Lung (tissue), 12 donors: ENCODE data around the gene TUBA4B. TPM values are rescaled to one million over a fixed set of nuclear protein-coding genes. Genes with fewer than 3 reads are reported as not detected.

Experiments used
- ATAC-seq: fragments of 200-7000 bp; cut with Tn5 transposase; one replicate; pipeline ENCODE4 v1.9.1; 2020; ENCODE audit warnings: moderate number of reproducible peaks; ENCODE audit not compliant: insufficient read depth, low FRiP score
- DNase-seq, 3 donors: peaks; one replicate each; pipeline ENCODE4 v3.0.0-alpha.2; 2013 to 2017
- H3K27ac ChIP-seq, 2 donors: one replicate each; pipeline ENCODE4 v1.5.1; 2013; ENCODE audit warnings: mild to moderate bottlenecking in 2 of 2, moderate library complexity in 2 of 2, control low read depth in 1 of 2, inconsistent platforms in 1 of 2, low read depth in 1 of 2, low read length in 1 of 2
- H3K27me3 ChIP-seq, 3 donors: one replicate each; pipeline ENCODE4 v1.5.1; 2013; ENCODE audit warnings: low read length in 2 of 3; ENCODE audit not compliant: control insufficient read depth in 3 of 3, insufficient read depth in 3 of 3
- H3K36me3 ChIP-seq, 4 donors: one replicate each; pipeline ENCODE4 v1.5.1; 2013; ENCODE audit warnings: low read length in 4 of 4, mild to moderate bottlenecking in 1 of 4, moderate library complexity in 1 of 4; ENCODE audit not compliant: control insufficient read depth in 4 of 4, insufficient read depth in 4 of 4
- H3K4me1 ChIP-seq, 5 donors: one replicate each; pipeline ENCODE4 v1.5.1; 2013; ENCODE audit warnings: low read length in 5 of 5, mild to moderate bottlenecking in 2 of 5, moderate library complexity in 1 of 5; ENCODE audit not compliant: control insufficient read depth in 5 of 5, insufficient read depth in 5 of 5
- H3K4me3 ChIP-seq: one replicate; pipeline ENCODE4 v1.5.1; 2013; ENCODE audit warnings: mild to moderate bottlenecking, control low read depth, moderate library complexity
- H3K9ac ChIP-seq, 2 donors: one replicate each; pipeline ENCODE4 v1.5.1; 2013; ENCODE audit warnings: low read length in 2 of 2, control low read depth in 1 of 2; ENCODE audit not compliant: insufficient read depth in 1 of 2
- H3K9me3 ChIP-seq, 4 donors: one replicate each; pipeline ENCODE4 v1.5.1; 2013; ENCODE audit warnings: low read length in 3 of 4, mild to moderate bottlenecking in 1 of 4, moderate library complexity in 1 of 4; ENCODE audit not compliant: control insufficient read depth in 4 of 4, insufficient read depth in 3 of 4
- WGBS, 2 donors: extraction: QIAGEN DNeasy Blood & Tissue Kit; methylation state at CpG; one replicate each; pipeline ENCODE4 v1.1.7; 2013; 5-methylcytosine and 5-hydroxymethylcytosine counted together
- polyA plus RNA-seq, 2 donors: library from polyadenylated mRNA; stranded (reverse); fragments of 200-250 nt; gene quantifications; one replicate each; pipeline ENCODE4 v1.2.1, GENCODE V29; 2013
- total RNA-seq, 2 donors: library from RNA; depleted of rRNA in 1 of 2; stranded (reverse); fragments of >200 nt in 1 of 2; gene quantifications; one replicate each; pipeline ENCODE4 v1.2.1, GENCODE V29; 2014 to 2021
- TF ChIP-seq, protein P1 (sequence below): IDR thresholded peaks from 2 replicates; pipeline ENCODE4 v1.5.1; 2012; ENCODE audit warnings: mild to moderate bottlenecking; ENCODE audit errors: control extremely low read depth, extremely low read depth
- donor health status: control.
- donor health status: control.
- donor health status: Bipolar disorder and iron deficiency.
- donor health status: healthy.
- donor health status: DM: yes; HTN: yes; CAD: no.

The TUBA4B gene
- total and polyA plus RNA-seq, 4 donors: 5.7 to 20.3 (median 10.5) TPM

GRCh38 chr2:219207884-219208740 is 44.9 kb upstream of the TUBA4B start:
- no peak for ATAC-seq
- Histone ChIP-seq H3K27ac (peak overlapping the region in 1 of 2 donors; percentile 69), H3K4me1 (peaks cover 0 to 22% (median 12%) of the 10 kb centered on the region in 5 donors), H3K9ac (peak overlapping the region; percentile 28 to 82), H3K4me3 (no peak overlapping the region), H3K36me3 (peaks cover 4 to 25% (median 19%) of the 10 kb centered on the region in 4 donors), H3K27me3 (no peaks in the 10 kb centered on the region), H3K9me3 (no peaks in the 10 kb centered on the region)
- TF ChIP-seq, protein P1, sequence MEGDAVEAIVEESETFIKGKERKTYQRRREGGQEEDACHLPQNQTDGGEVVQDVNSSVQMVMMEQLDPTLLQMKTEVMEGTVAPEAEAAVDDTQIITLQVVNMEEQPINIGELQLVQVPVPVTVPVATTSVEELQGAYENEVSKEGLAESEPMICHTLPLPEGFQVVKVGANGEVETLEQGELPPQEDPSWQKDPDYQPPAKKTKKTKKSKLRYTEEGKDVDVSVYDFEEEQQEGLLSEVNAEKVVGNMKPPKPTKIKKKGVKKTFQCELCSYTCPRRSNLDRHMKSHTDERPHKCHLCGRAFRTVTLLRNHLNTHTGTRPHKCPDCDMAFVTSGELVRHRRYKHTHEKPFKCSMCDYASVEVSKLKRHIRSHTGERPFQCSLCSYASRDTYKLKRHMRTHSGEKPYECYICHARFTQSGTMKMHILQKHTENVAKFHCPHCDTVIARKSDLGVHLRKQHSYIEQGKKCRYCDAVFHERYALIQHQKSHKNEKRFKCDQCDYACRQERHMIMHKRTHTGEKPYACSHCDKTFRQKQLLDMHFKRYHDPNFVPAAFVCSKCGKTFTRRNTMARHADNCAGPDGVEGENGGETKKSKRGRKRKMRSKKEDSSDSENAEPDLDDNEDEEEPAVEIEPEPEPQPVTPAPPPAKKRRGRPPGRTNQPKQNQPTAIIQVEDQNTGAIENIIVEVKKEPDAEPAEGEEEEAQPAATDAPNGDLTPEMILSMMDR: no peak
- peak in 2 of 3 donors; percentile 59 to 81 for DNase-seq
- WGBS, 2 donors: 57 to 62% methylated on average over 17 of the region's 17 CpGs

GRCh38 chr2:219209236-219210195 is 43.5 kb upstream of the TUBA4B start:
- Histone ChIP-seq H3K27ac (no peak overlapping the region), H3K27me3 (no peaks in the 10 kb centered on the region), H3K9ac (no peak overlapping the region), H3K9me3 (no peaks in the 10 kb centered on the region), H3K4me1 (peaks cover 0 to 22% (median 12%) of the 10 kb centered on the region in 5 donors), H3K4me3 (no peak overlapping the region), H3K36me3 (peaks cover 4 to 37% (median 32%) of the 10 kb centered on the region in 4 donors)
- ATAC-seq (no peak), DNase-seq (no peak)
- TF ChIP-seq, protein P1: no peak
- 46 to 72% methylated on average over 18 of the region's 18 CpGs for WGBS, 2 donors

DNA sequence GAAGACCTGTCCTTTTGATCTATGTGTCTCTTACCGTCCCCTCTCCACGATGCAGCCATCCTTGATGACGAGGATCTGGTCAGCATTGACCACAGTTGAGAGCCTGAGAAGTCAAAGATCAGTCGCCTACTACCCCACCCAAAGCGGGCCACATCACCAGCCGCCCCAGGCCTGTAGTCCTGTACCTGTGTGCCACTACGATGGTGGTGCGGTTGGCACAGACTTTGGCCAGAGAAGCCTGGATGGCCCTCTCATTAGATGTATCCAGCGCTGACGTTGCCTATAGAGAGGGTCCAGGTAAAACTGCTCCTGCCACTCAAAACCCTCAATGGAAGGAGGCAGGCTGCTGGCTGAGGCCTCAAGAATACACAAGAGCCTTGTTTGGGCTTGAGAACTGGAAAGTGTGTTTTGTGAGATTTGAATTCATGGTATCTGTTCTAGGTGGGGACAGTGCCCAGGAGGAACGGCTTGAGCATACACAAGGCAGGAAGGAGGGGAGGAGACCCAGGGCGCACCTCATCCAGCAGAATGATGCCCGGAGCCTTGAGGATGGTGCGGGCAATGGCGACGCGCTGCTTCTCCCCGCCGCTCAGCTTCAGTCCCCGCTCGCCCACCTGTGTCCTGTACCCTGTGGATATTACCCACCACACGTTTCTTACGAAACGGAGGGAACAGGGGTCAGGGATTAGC is 42.7 kb upstream of the TUBA4B start:
- no peak for DNase-seq
- no peak for ATAC-seq
- no peak overlapping the region for H3K4me3 ChIP-seq
- no peaks in the 10 kb centered on the region for H3K27me3 ChIP-seq
- no peaks in the 10 kb centered on the region for H3K9me3 ChIP-seq
- TF ChIP-seq, protein P1: no peak
- no peak overlapping the region for H3K9ac ChIP-seq
- H3K27ac ChIP-seq: no peak overlapping the region
- WGBS, 2 donors: 92 to 94% methylated on average over 24 of the region's 24 CpGs
- H3K4me1 ChIP-seq: peaks cover 0 to 22% (median 12%) of the 10 kb centered on the region in 5 donors
- H3K36me3 ChIP-seq: peaks cover 4 to 43% (median 34%) of the 10 kb centered on the region in 4 donors
